HepG2 (cell line): ENCODE data around the gene FUT3. TPM values are rescaled to one million over a fixed set of nuclear protein-coding genes. Genes with fewer than 3 reads are reported as not detected.

Source experiments
- CBX2 ChIP-seq, 2 experiments: fragments of 200-600 bp in 1 of 2; sonication (generic); formaldehyde crosslinking in 1 of 2; IDR thresholded peaks; 2 replicates each; pipeline versions ENCODE4 v1.7.0 to v1.8.1; 2018 to 2022; ENCODE audit warnings: low read depth in 2 of 2, low read length in 1 of 2, mild to moderate bottlenecking in 1 of 2, missing genetic modification reagents in 1 of 2
- FOXM1 ChIP-seq: sonication (generic); formaldehyde crosslinking; IDR thresholded peaks from 2 replicates; pipeline ENCODE4 v1.5.0; 2020; ENCODE audit warnings: missing genetic modification reagents
- GPN1 ChIP-seq: sonication (generic); formaldehyde crosslinking; IDR thresholded peaks from 2 replicates; pipeline ENCODE4 v1.5.1; 2020; ENCODE audit warnings: missing genetic modification reagents, borderline replicate concordance
- HOXA7 ChIP-seq: sonication (generic); formaldehyde crosslinking; IDR thresholded peaks from 2 replicates; pipeline ENCODE4 v1.8.1; 2022; ENCODE audit warnings: mild to moderate bottlenecking, missing genetic modification reagents, moderate library complexity
- PAWR ChIP-seq: sonication (generic); formaldehyde crosslinking; IDR thresholded peaks from 2 replicates; pipeline ENCODE4 v1.4.0; 2020; ENCODE audit warnings: missing genetic modification reagents, mild to moderate bottlenecking, borderline replicate concordance
- SIN3A ChIP-seq: IDR thresholded peaks from 2 replicates; pipeline ENCODE4 v1.6.1; 2011; ENCODE audit warnings: low read depth, mild to moderate bottlenecking, control low read depth, low read length, borderline replicate concordance
- SUZ12 ChIP-seq: fragments of 150-350 bp; IDR thresholded peaks from 2 replicates; pipeline ENCODE4 v1.6.1; 2014; ENCODE audit warnings: low read depth, low read length
- TRAFD1 ChIP-seq: sonication (generic); formaldehyde crosslinking; IDR thresholded peaks from 2 replicates; pipeline ENCODE4 v1.5.1; 2020; ENCODE audit warnings: missing genetic modification reagents, mild to moderate bottlenecking, borderline replicate concordance
- ZBTB1 ChIP-seq: sonication (generic); formaldehyde crosslinking; IDR thresholded peaks from 2 replicates; pipeline ENCODE4 v1.4.0; 2020; ENCODE audit warnings: missing genetic modification reagents, borderline replicate concordance
- ZMAT5 ChIP-seq: sonication (generic); formaldehyde crosslinking; IDR thresholded peaks from 2 replicates; pipeline ENCODE4 v1.5.0; 2020; ENCODE audit warnings: mild to moderate bottlenecking, low read depth, missing genetic modification reagents, borderline replicate concordance
- ZNF17 ChIP-seq: sonication (generic); formaldehyde crosslinking; IDR thresholded peaks from 2 replicates; pipeline ENCODE4 v1.5.0; 2020; ENCODE audit warnings: mild to moderate bottlenecking, missing genetic modification reagents
- ZNF280B ChIP-seq: sonication (generic); formaldehyde crosslinking; IDR thresholded peaks from 2 replicates; pipeline ENCODE4 v1.5.0; 2020; ENCODE audit warnings: missing genetic modification reagents, mild to moderate bottlenecking, borderline replicate concordance
- ZNF318 ChIP-seq: sonication (generic); formaldehyde crosslinking; IDR thresholded peaks from 2 replicates; pipeline ENCODE4 v1.4.0; 2020; ENCODE audit warnings: mild to moderate bottlenecking, missing genetic modification reagents
- ZNF326 ChIP-seq: sonication (generic); formaldehyde crosslinking; IDR thresholded peaks from 2 replicates; pipeline ENCODE4 v1.4.0; 2020; ENCODE audit warnings: missing genetic modification reagents, borderline replicate concordance
- ZNF558 ChIP-seq: sonication (generic); formaldehyde crosslinking; IDR thresholded peaks from 2 replicates; pipeline ENCODE4 v1.9.0; 2022; ENCODE audit warnings: mild to moderate bottlenecking, missing genetic modification reagents, borderline replicate concordance
- ZNF839 ChIP-seq: sonication (generic); formaldehyde crosslinking; IDR thresholded peaks from 2 replicates; pipeline ENCODE4 v1.4.0; 2020; ENCODE audit warnings: missing genetic modification reagents, mild to moderate bottlenecking, borderline replicate concordance
- polyA plus RNA-seq, 8 experiments: library from polyadenylated mRNA; depleted of rRNA in 3 of 8; stranded (reverse) in 7 of 8; unstranded in 1 of 8; fragments of >200 nt; fragmentation: Illumina TruSeq in 4 of 8; extraction: Trizol in 4 of 8; gene quantifications; 2 replicates each; pipeline versions ENCODE4 v1.2.1 to v1.2.3, GENCODE V29; 2011 to 2016; ENCODE audit warnings: low read depth in 4 of 8, missing spikeins in 1 of 8, mixed read lengths in 1 of 8; ENCODE audit not compliant: insufficient read depth in 1 of 8
- total RNA-seq, 5 experiments: library from RNA; depleted of rRNA; stranded (reverse); fragments of >200 nt; fragmentation: Illumina TruSeq; extraction: Trizol; gene quantifications; 2 replicates each; pipeline ENCODE4 v1.2.3, GENCODE V29; 2016; ENCODE audit warnings: low read depth in 1 of 5
- TF ChIP-seq, protein P1 (sequence below): sonication (generic); formaldehyde crosslinking; IDR thresholded peaks from 2 replicates; pipeline ENCODE4 v1.4.0; 2020; ENCODE audit warnings: mild to moderate bottlenecking, missing genetic modification reagents

FUT3 gene
- total and polyA plus RNA-seq, 2 of the 13 experiments (the other 11 are each of a cell fraction or from before 2014, with no cell fraction given), result 0.53 to 1.1 TPM

- TF ChIP-seq ZNF558 (CRISPR knock-in tag) (peak; percentile 65; the same call in 1 of the 2 replicates), SUZ12 (no peak), FOXM1 (no peak), ZNF17 (CRISPR knock-in tag) (no peak), ZNF326 (no peak), ZNF839 (CRISPR knock-in tag) (peak; percentile 51; the same call in 1 of the 2 replicates), TRAFD1 (CRISPR knock-in tag) (no peak; the same call in 1 of the 2 replicates), ZBTB1 (no peak), ZNF318 (no peak), GPN1 (CRISPR knock-in tag) (no peak), SIN3A (no peak), ZMAT5 (no peak), HOXA7 (no peak), ZNF280B (CRISPR knock-in tag) (no peak), CBX2 (IDR thresholded peaks at IDR 0.05; ENCODE audit: low read depth, low read length) (no peak), CBX2 (CRISPR knock-in tag; IDR thresholded peaks at IDR 0.05; ENCODE audit: low read depth) (no peak), PAWR (CRISPR knock-in tag) (no peak)
- TF ChIP-seq, protein P1, sequence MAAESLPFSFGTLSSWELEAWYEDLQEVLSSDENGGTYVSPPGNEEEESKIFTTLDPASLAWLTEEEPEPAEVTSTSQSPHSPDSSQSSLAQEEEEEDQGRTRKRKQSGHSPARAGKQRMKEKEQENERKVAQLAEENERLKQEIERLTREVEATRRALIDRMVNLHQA (CRISPR knock-in tag), result no peak
Measured at GRCh38 chr19:5880604-5881078, 29.4 kb upstream of the FUT3 start (continued).
